Sigmoid colon (tissue), 7 donors: ENCODE data around the gene KRTAP10-9. TPM values are rescaled to one million over a fixed set of nuclear protein-coding genes. Genes with fewer than 3 reads are reported as not detected.

Experiments
- DNase-seq: peaks from one replicate; pipeline ENCODE4 v3.0.0-alpha.2; 2019
- H3K27ac ChIP-seq, 4 donors: fragments of 200-600 bp; sonication (generic); one replicate each; pipeline ENCODE4 v1.5.1; 2016 to 2019; ENCODE audit warnings: mild to moderate bottlenecking in 1 of 4
- H3K27me3 ChIP-seq, 3 donors: fragments of 200-600 bp; sonication (generic); one replicate each; pipeline ENCODE4 v1.5.1; 2019; ENCODE audit warnings: mild to moderate bottlenecking in 1 of 3
- H3K36me3 ChIP-seq, 4 donors: fragments of 200-600 bp; sonication (generic); one replicate each; pipeline ENCODE4 v1.5.1; 2016 to 2019
- H3K4me1 ChIP-seq, 4 donors: fragments of 200-600 bp; sonication (generic); one replicate each; pipeline ENCODE4 v1.5.1; 2017 to 2019
- H3K4me3 ChIP-seq, 4 donors: fragments of 200-600 bp; sonication (generic); one replicate each; pipeline ENCODE4 v1.5.1; 2017 to 2019; ENCODE audit warnings: mild to moderate bottlenecking in 2 of 4, moderate library complexity in 1 of 4
- H3K9me3 ChIP-seq, 4 donors: fragments of 200-600 bp in 3 of 4; sonication (generic) in 3 of 4; one replicate each; pipeline versions ENCODE4 v1.5.1 to v1.6.1; 2013 to 2019
- CTCF ChIP-seq, 4 experiments: fragments of 450-650 bp in 3 of 4; fragments of 200-600 bp in 1 of 4; IDR thresholded peaks; one replicate each; pipeline ENCODE4 v1.5.1; 2016 to 2019; ENCODE audit warnings: antibody characterized with exemption in 4 of 4, mild to moderate bottlenecking in 3 of 4, moderate library complexity in 2 of 4
- EP300 ChIP-seq, 4 donors: sonication (generic); formaldehyde crosslinking; IDR thresholded peaks; one replicate each; pipeline ENCODE4 v1.6.1; 2017; ENCODE audit warnings: antibody characterized with exemption in 4 of 4
- POLR2A ChIP-seq, 2 donors: fragments of 450-650 bp; IDR thresholded peaks; one replicate each; pipeline ENCODE4 v1.6.1; 2016; ENCODE audit warnings: antibody characterized with exemption in 2 of 2, mild to moderate bottlenecking in 2 of 2, moderate library complexity in 2 of 2
- POLR2AphosphoS5 ChIP-seq, 4 donors: sonication (generic); formaldehyde crosslinking; IDR thresholded peaks; one replicate each; pipeline ENCODE4 v1.6.1; 2017; ENCODE audit warnings: antibody characterized with exemption in 4 of 4
- WGBS, 2 donors: extraction: QIAGEN DNeasy Blood & Tissue Kit; methylation state at CpG; one replicate each; pipeline ENCODE4 v1.1.7; 2013; 5-methylcytosine and 5-hydroxymethylcytosine counted together
- intact Hi-C: fragments of 100-400 bp; cut with DNase I; formaldehyde crosslinking; loops from one replicate; pipeline ENCODE4 v1.15.1; 2023
- polyA plus RNA-seq, 3 donors: library from polyadenylated mRNA; stranded (reverse); fragments of 200-250 nt; gene quantifications; one replicate each; pipeline ENCODE4 v1.2.3, GENCODE V29; 2013
- total RNA-seq, 4 donors: library from RNA; depleted of rRNA; stranded (reverse); fragments of >200 nt; gene quantifications; one replicate each; pipeline ENCODE4 v1.1.0, GENCODE V29; 2016
- donor health status: healthy with polysubstance abuse.
- donor health status: Bipolar disorder and iron deficiency.
- donor health status: healthy.

The KRTAP10-9 gene
- total and polyA plus RNA-seq, 7 donors, result not detected

DNA sequence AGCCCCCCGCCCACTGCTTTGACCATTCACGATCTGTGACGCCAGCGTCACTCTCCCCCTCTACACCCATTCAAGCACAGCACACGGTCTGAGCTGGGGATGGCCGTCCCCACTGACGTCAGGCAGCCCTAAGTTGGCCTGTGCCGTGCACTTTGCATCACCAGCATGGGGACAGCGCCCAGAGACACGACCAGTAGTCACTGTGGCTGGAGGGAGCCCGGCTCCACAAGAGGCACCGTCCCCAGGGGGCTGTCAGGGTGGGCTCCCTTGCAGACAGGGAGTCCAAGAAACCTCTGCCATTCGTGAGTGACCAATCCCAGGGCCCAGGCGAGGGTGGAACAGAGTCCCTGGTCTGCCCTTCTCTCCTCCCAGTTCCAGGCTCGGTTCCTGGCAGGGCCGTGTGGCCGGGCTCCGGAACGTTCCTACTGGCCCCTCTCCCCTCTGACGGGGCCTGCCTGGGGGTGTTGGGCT lies 12.7 kb upstream of the KRTAP10-9 start:
- Histone ChIP-seq H3K4me3 (no peak overlapping the region), H3K27me3 (peaks cover 0 to 23% (median 9%) of the 10 kb centered on the region in 3 donors), H3K4me1 (no peaks in the 10 kb centered on the region), H3K27ac (no peak overlapping the region), H3K36me3 (no peaks in the 10 kb centered on the region), H3K9me3 (peaks cover 0 to 15% (median 2%) of the 10 kb centered on the region in 4 donors)
- WGBS, 2 donors, result 82 to 83% methylated on average over 20 of the region's 20 CpGs
- DNase-seq, result no peak
- TF ChIP-seq POLR2AphosphoS5 (IDR thresholded peaks at IDR 0.05) (no peak), POLR2A (IDR thresholded peaks at IDR 0.05) (no peak), EP300 (IDR thresholded peaks at IDR 0.05) (no peak), CTCF (IDR thresholded peaks at IDR 0.05) (no peak)
- intact Hi-C loops, result no loop called here

GRCh38 chr21:44614961-44615391 lies 11.9 kb upstream of the KRTAP10-9 start:
- Histone ChIP-seq H3K27me3 (peaks cover 0 to 23% (median 9%) of the 10 kb centered on the region in 3 donors), H3K36me3 (no peaks in the 10 kb centered on the region), H3K4me1 (no peaks in the 10 kb centered on the region), H3K9me3 (peaks cover 0 to 13% (median 3%) of the 10 kb centered on the region in 4 donors), H3K4me3 (no peak overlapping the region), H3K27ac (no peak overlapping the region)
- no peak for TF ChIP-seq POLR2AphosphoS5 (IDR thresholded peaks at IDR 0.05)
- no peak for TF ChIP-seq CTCF (IDR thresholded peaks at IDR 0.05)
- TF ChIP-seq POLR2A (IDR thresholded peaks at IDR 0.05), result no peak
- TF ChIP-seq EP300 (IDR thresholded peaks at IDR 0.05), result no peak
- no peak for DNase-seq
- intact Hi-C loops, result no loop called here
- 83 to 90% methylated on average over 28 of the region's 28 CpGs for WGBS, 2 donors

- no peak for DNase-seq
- WGBS, 2 donors, result 75 to 83% methylated on average over 8 of the region's 8 CpGs
- Histone ChIP-seq H3K4me3 (no peak overlapping the region), H3K36me3 (no peaks in the 10 kb centered on the region), H3K27me3 (peaks cover 0 to 23% (median 9%) of the 10 kb centered on the region in 3 donors), H3K27ac (no peak overlapping the region), H3K9me3 (peaks cover 0 to 11% (median 3%) of the 10 kb centered on the region in 4 donors), H3K4me1 (no peaks in the 10 kb centered on the region)
- intact Hi-C loops, result no loop called here
- no peak for TF ChIP-seq CTCF (IDR thresholded peaks at IDR 0.05)
- no peak for TF ChIP-seq EP300 (IDR thresholded peaks at IDR 0.05)
- no peak for TF ChIP-seq POLR2AphosphoS5 (IDR thresholded peaks at IDR 0.05)
- TF ChIP-seq POLR2A (IDR thresholded peaks at IDR 0.05), result no peak
Measured at GRCh38 chr21:44615466-44615865, 11.4 kb upstream of the KRTAP10-9 start.

DNA sequence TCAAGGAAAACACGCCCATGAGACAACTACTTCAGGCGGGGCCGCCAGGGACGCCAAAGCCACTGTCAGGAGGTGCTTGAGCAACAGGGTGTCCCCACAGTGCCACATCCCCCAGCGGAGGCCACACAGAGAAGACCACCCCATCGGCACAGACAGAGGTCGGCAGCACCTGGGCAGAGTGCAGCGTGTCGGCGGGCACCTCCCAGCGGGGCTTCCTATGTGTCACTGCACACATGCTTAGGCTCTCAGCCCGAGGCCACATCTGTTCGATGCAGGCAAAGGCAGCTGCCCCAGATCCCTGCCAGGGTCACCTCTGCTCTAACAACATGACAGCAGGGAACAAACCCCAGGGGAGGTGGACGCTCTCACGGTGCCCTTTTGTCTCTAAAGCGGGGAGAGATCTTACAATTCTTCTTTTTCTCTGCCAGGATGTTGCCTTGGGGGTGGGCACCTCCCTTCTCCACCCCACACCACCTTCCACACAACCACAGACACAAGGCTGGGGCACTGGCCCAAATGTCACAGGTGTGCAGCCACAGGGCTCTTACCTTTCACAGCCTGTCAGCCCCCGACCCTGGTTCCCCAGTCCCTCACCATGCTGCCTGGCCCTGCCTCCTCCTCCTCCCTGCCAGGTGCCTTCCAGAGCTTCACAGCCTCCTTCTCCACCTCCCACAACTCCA lies 10.8 kb upstream of the KRTAP10-9 start:
- TF ChIP-seq CTCF (IDR thresholded peaks at IDR 0.05) (no peak), POLR2A (IDR thresholded peaks at IDR 0.05) (no peak), POLR2AphosphoS5 (IDR thresholded peaks at IDR 0.05) (no peak), EP300 (IDR thresholded peaks at IDR 0.05) (no peak)
- Histone ChIP-seq H3K4me3 (no peak overlapping the region), H3K36me3 (no peaks in the 10 kb centered on the region), H3K4me1 (no peaks in the 10 kb centered on the region), H3K9me3 (peaks cover 0 to 11% (median 3%) of the 10 kb centered on the region in 4 donors), H3K27me3 (peaks cover 0 to 23% (median 9%) of the 10 kb centered on the region in 3 donors), H3K27ac (no peak overlapping the region)
- DNase-seq, result no peak
- intact Hi-C loops, result no loop called here
- 77 to 83% methylated on average over 17 of the region's 17 CpGs for WGBS, 2 donors
